NCI-H1436 (cell line): ENCODE results near the gene IGF2.

Experiments used
- DNase-seq: peaks from one replicate; lab custom pipeline; 2025; lab: John Stamatoyannopoulos, UW

The IGF2 gene

DNA sequence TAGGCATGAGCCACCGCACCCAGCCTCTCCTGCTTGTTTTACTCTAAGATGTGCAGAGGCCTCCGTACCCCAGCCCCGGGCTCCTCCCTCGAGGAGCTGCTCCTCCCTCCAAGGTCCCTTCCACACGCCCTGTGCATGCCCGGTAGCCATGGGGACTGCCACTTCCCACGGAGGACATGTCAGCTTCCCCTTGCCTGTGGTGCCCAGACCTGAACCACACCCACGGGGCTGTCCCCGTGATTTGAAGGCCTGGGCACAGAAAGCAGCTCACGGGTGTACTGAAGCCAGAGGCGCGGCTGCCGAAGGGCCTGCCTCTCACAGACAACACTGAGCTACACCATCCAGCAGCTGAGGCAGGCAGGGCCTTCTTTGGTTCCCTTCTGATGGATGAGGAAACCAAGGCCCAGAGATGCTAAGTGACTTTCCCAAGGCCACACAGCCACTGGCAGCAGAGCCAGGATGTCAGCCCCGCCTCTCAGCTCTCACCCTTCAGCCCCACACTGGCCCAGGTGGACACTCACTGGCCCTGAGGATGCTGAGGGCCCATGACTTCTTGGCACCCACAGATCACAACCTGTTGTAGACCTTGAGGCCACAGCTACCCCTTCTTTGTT is 14.5 kb upstream of the IGF2 start:
- DNase-seq = no peak

DNA sequence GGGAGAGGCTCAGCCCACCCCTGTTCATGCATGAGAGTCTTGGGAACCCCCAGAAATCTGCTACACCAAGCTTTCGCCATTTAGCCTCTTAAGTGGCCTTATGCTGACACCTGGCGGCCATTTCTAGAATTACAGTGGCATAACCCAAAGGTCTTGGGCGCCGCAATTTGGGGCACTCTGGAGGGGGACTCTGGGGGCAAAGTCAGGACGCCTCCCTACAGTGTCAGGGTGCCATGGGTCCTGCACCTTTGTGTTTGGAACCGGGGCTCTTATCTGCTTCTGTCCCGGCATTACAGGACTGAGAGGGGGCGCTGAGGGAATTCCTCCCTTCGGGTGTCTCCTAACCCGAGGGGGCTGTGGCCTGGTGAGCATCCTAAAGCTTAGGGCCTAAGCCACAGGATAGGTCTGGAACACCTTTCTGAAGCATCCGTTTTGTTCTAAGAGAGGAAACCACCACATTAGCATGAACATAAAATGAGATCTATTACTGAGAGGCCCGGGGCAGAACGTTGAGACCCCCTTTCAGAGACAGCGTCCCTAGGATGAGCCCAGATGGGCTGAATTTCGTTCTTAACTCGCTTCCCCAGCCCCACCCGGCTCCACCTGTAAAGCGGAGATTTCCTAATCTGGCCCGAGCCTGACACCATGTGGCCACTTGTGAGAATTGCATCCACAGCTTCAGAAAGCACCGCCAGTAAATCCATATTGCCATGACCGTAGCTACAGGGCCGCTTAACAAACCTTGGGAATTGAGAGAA is 12.5 kb upstream of the IGF2 start:
- peak; percentile 77 for DNase-seq

DNA sequence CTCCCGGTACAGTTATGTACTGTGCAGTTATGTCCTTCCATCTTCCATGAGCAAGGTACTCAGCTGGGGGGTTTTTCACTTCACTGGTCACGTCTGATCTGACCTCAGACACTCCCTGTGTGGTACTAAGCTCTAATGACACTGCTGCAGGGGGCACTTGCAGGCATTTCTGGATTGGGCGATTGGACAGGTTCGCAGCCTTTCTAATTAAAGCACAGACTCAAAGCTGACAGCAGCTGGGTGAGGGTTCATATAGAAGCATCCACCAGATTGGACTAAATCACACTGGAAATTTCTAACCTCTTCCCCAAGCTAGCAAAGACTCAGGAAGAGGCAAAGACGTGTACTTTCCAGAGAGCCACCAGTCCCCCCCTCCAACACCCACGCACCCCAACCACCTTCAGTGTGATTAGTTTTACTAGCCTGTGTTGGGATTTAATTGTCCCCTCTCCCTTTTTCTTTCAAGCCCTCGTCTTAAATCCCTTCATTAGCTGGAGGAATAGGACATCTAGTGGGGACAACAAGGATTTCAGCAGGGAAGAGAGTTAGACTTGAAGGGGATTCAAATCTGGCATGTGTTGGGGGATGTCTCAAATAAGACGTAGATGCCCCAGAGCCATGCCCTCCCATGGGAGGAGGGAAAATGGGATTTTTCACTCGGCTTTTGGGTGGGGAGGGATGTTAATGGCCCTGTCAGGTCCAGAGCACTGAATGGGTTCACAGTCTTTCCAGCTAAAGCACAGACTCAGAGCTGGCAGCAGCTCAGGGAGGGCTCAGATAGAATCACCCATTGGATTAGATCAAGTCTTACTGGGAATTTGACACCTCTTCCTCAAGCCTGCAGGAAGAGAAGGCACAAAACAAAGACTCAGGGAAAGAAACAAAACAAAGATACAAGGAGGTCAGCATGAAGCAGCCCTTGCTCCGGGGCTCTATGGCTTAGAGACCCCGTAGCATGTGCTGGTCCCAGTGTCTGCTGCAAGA is 11.0 kb upstream of the IGF2 start:
- DNase-seq = no peak

DNA sequence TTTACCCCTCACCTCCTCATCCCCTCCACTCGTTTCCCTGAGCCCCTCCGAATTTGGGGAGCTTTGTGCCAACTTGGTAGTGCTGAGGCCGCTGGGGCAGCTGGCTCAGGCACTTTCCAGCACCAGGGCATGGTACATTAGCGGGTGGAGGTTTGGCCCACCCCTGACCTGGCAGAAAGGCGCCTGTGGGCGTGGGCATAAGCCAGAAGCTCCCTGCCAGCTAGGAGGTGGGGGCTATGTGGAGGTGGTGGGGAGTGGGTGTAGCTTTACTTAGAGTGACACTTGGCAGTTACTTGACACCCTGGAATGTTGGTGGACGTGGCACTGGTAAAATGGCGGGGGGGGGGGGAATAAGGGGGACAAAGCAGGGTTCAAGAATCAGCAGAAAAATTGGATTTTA is 10.3 kb upstream of the IGF2 start:
- DNase-seq = no peak

DNA sequence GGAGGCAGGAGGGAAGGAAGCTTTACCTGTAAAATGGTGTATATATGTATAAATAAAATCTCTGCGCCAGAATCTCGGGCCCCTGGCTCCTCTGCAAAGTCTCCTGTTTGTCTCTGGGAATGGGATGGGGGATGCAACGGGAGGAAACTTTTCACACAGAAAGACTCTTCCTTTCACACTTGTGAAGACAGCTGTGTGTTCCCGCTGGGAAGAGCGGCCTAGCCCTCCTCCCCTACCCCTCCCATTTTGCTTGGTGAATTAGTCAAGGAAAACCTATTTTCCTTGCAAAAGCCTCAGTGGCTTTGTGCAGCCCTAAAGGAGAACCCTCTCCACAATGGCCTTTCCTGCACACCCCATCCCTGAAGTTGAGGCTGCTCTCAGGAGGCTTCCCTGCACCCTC is 9.4 kb upstream of the IGF2 start:
- DNase-seq = no peak

DNA sequence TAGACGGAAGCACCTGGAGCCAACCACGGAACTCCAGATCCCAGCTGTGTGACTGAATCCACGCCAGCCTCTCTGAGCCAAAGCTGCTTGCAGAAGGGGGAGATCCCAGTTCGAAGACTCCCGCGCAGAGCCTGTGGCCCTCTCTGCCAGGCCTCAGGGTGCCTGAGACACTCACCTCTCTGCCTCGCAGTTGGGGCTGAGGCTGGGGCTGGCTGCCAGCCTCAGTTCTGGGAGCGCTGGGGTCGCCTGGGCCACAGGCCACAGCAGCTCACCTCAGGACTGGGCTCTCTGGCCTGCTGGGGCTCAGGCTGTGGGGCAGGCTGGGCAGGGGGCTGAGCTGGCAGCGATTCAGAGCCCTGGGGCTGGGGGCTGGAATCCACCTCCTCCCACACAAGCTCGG is 8.2 kb upstream of the IGF2 start:
- no peak for DNase-seq

DNA sequence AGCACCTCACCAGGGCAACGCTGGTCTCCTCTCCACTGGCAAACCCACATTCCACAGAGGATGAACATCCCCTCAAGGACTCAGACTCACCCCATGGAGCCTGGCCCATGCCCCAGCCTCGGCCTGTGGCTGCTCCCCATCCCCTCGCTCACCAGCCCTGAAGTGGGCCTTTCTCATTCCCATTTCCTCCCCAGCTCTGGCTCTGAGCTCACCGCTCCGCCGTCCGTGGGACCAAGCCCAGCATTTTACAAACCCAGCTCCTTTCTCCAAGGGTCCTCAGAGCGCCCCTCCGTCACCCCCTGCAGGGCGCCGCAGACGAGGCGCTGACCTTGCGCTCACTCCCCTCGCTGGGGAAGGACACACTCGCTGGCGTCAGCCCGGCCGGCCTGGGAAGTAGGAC is 6.9 kb upstream of the IGF2 start:
- no peak for DNase-seq

DNA sequence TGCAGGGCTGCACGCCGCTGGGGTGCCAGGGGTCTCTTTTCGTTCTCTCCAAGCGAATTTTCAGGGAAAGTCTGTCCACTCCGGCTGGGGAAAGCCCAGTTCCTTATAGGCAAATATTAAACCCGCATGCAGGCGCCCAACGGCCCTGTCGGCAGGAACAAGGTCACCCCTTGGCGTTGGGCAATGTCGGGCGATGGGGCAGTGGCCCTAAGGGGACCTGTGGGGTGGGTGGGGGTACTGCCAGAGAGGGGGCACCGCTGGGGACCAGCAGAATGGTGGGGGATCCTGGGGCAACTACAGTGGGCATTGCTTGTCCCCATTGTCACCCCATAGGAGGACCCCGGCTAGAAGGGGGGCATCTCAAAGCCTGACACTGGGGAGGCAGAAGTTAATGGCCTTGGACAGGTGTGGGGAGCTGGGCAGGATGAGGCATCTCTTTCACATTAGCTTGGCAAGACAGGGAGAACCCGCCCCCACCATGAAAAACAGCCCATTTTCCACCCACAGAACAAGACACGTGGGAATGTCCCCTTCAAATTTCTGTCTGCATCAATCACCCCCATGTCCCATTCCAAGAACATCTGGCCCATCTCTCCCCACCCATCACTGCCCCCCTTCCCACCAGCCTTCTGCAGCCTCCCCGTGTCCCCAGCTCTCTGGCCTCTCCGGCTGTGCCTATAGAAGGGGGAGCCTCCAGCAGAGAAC is 5.5 kb upstream of the IGF2 start:
- no peak for DNase-seq

DNA sequence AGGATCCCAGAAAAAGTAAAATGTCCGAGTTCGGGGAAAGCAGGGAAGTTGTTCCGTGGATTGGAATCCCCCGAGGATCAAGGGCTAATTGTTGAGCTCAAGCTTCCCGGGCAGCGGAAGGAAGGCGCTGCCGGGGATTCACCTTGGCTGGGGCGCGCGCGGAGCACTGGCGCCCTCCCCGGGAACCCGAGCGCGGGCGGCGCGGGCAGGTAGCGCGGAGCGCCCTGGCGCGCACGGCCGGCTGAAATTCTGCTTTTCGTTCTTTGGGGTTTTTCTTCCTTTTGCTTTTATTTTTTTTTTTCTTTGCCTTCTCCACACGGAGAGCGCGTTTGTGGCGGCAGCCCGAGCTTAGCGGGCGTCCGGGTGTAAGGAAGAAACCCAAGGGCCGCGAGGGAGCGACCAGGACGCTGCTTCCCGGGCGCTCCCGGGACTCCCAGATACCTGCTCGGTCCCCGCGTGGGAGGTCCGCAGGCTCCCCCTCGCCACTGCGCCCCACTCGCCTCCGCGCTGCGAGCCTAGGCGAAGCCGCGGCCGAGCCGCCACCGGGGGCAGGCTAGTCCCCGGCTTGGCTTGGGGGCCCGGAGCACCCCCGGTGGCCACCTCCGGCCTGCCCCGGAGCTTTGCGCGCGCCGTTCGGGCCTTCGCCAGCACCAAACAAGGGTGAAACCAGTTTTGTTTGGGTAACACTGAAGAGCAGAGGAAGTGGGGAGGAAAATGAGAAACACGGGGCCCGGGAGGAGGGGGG is 4.8 kb upstream of the IGF2 start:
- DNase-seq = no peak

DNA sequence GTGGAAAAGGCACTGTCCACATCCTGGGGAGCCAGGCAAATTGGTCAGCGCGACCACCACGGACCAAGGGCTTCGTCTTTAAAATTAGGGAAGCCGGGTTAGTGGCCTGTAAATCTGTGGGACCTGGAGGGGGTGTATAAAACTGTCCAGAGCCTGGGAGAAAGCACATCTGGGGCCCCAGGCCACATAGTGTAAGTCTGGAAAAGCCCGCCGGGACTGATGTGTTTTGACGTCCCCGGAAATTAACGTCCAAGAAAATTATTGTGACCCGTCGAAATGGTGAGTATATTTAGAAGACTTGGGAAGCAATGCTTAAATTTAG is 4.2 kb upstream of the IGF2 start:
- no peak for DNase-seq

DNA sequence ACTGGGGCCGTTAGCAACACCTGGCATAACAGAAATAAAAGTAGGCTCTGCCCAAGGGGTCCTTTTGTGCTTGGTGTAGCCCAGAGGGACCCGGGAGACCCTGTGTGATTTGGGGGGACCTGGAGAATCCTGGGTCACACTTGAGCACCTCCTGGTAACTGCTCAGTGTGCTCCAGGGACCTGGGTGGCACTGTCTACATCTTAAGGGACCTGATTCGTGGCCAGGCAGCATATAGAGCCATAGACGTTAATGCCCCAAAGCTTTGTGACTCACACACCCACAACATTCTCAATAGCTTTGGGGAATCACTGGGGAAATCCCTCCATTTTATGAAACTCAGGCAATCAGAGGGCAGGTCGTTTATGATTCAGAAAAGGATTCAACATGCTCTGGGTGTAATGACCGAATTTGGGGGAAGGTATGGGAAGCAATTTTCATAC is 3.6 kb upstream of the IGF2 start:
- DNase-seq = no peak

DNA sequence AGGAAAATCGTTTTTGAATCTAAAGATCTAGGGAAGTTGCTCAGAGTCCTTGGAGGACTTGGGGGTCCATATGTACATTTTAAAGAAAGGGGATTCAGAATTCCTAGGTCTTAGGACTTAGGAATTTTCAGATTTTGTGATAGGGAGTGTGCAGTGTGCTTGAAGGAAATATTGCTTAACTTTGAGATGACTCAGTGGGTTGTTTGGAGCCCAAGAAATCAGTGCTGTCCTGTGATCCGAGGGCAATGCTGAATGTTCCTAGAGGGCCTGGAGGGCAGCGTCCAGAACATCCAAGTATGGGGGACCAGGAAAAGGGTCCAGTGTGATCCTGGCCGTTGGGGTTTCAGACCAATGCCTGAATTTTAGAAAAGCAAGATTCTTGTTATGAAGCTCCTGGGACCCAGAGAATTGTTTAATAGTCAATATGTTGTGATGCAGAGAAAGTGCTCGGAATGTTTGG is 3.1 kb upstream of the IGF2 start:
- no peak for DNase-seq

DNA sequence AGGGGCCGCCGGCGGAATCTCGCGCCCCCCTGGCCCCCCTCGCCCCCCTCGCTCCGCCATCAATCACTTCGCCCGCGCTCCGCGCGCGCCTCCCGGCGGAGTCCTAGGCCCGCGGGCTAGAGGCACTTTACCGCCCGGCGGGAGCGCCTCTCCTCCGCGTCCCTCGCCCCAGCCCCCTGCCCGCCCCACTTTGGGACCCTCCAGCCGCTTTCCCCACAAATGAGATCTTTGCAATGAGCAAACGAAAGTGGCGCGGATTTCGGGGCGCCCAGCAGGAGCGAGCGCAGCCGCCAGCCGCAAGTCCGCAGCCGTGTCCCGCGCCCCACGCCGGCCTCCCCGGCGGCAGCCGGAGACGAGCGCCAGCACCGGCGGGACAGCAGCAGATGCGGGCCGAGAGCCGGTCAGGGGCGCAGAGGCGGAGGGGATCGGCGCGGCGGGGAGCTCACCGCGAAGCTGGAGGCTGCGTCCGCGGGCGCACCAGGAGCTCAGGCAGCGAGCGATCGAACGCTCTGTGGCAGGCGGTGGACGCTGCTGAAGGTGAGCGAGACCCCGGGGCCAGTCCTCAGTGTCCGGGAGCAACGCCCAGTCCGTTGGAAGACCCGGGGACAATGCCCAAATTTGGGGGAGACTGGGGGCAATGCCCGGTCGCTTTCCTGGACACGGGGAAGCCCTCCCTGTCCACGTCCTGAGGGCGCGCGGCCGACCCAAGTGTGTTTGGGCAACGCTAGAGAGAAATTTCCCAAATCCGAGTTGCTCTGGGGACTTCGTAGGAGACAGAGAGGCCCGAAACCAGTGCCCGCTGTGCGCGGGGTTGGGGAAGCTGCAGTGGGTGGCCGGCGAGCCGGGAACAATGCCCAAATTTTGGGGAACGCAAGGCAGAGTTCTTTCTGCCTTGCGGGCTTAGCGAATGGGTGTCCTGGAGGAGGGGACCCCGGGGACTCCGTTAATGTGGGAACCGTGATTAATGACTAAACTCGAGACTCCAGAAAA is 1.5 kb upstream of the IGF2 start:
- no peak for DNase-seq

DNA sequence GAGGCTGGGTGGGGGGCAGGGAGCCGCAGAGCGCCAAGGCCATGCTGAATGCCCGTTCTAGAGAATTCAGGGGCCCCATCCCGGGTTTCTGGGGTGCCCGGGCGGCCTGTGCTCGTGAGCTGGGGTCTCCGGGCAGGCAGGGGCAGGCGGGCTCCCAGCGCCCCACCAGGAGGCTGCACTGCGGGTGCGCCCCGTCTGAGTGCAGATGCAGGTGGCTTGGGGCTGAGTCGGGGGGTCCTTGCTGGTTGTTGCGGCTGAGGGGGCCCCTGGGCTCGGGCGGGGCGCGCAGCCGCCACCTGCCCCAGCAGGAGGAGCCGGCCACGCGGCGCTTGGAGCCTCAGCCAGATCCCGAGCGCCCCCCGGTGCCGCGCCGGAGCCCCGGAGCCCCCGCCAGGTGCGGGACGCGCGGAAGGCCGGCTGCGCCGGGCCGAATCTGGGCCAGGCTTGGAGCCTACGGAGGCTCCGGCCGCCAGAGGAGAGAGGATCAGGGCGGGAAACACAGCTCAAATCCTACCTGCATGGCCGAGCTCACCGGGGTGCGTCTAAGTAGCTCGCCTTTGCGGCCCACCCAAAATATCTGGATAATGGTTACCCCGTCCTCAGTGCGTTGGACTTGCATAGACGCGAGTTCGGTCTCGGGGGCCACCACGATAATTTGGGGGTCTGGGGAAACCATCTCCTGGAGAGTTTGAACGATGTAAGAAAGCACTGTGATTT is 590 bp upstream of the IGF2 start:
- no peak for DNase-seq

DNA sequence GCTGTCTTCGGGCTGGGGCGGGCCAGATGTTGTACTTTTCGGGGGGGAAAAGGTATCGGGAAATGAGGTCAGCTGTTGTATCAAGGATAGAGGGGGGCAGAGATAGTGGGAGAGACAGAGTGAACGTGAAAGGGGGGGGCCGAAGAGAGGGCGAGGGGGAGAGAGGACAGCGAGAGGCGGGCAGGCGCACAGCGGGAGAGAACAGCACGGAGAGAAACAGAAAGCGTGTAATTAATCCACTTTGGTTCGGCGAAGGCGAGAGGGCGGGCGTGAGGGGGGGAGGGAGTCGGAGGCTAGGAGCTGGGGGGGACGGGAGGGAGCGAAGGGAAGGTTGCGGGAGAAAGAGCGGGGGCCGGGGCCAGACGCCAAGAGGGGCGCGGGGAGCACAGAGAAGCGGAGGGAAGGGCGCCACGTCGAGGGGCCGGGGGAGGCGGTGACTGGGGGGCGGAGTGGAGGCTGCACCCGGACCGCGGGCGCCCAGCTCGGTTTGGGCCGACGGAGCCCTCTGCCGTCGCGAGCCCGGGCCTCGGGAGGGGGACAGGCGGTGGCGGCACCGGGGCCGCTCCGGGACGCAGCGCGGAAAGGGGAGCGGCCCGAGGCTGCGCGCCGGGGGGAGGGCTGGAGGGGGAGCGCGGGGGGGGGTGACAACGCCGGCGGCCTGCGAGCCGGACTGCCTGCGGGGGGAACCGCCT is 612 bp downstream of the IGF2 start:
- DNase-seq = no peak

DNA sequence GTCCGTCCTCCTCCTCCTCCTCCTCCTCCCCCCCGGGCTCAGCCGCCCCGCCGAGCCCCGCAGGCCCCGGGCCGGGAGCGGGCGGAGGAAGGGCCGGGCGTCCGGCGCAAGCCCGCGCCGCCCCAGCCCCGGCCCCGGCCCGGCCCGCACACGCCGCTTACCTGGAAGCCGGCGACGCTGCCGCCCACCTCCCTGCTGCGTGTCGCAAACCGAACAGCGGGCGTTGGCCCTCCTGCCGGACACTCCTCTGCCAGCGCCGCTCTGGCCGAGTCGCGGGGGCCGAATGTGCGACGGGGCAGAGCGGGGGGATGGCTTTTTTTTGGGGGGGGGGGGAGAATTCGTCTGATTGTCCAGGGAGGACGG is 1.1 kb downstream of the IGF2 start:
- DNase-seq = no peak

DNA sequence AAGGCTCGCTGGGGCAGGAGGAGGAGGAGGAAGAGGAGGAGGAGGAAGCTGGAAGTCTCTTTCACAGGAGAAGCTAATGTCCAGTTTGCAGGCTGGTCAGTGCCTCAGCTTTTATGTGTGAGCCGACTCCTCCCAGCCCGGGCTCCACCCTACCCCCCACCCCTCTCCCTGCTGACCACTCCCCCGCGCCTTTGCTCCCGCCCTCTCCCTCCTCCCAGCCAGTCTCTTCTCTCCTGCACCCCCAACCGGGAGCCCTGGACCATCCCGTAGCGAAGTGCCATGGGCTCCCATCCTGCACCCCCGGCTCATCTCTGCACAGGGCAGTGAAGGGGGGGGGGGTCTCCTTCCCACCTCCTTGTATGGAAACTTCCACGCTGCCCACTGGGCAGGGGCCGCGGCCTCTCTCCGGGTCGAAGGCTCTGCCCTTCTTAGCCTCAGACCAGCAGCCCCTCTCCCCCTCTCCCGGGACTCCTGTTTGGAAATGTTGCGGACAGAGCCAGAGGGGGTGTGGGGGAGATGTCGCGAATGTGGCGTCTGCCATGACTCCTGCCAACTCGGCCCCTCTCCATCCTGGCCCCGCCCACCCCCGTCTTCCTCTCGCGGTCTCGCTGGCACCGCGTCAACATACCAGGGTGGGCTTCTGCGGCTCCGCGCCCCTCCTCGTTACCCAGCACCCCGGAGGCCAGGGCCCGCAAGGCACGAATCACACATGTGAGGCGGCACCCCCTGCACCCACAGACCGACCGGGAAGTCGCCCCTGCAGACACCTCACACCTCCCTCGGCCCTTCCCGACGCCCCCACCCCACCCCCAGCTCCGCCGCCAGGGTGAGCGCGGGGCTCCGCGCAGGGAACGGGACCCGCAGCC is 1.8 kb downstream of the IGF2 start:
- DNase-seq = no peak

DNA sequence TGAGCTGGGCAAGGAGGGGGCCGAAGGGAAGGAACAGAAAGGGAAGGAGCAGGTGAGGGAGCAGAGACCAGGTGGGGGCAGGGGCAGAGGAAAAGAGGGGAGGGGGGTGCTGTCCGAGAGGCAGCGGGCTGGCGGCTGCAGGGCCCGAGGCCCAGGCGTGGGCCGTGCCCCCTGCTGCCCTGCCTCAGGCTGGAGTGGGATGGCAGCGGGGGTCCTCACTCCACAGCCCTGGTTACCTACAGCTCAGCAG is 2.3 kb downstream of the IGF2 start:
- no peak for DNase-seq
